HG03064 (cell line): Measurements from ENCODE around the gene BRF1.
A peak's percentile ranks its signal among the peaks of the same experiment; 100 is the strongest.

Experiments used
- ATAC-seq: cut with Tn5 transposase; IDR thresholded peaks from one replicate; pipeline ENCODE4 v1.9.1; 2021; ENCODE audit warnings: low read depth; ENCODE audit not compliant: unreplicated experiment

Gene BRF1

GRCh38 chr14:105271224-105271890, 29.4 kb downstream of the BRF1 start:
- no peak for ATAC-seq

GRCh38 chr14:105269405-105269804, 31.4 kb downstream of the BRF1 start:
- ATAC-seq, result no peak

GRCh38 chr14:105268736-105269354, 32.0 kb downstream of the BRF1 start:
- ATAC-seq, result no peak

GRCh38 chr14:105267820-105268548, 32.8 kb downstream of the BRF1 start:
- no peak for ATAC-seq

- no peak for ATAC-seq
These were observed 39.0 kb downstream of the BRF1 start for GRCh38 chr14:105261781-105262180.

GRCh38 chr14:105260959-105261358, 39.8 kb downstream of the BRF1 start:
- ATAC-seq, result no peak

GRCh38 chr14:105258846-105259245, 42.0 kb downstream of the BRF1 start:
- ATAC-seq, result no peak

GRCh38 chr14:105257464-105257863, 43.3 kb downstream of the BRF1 start:
- ATAC-seq, result no peak

- no peak for ATAC-seq
These were observed 44.4 kb downstream of the BRF1 start for GRCh38 chr14:105256292-105256960.

GRCh38 chr14:105255021-105255507, 45.7 kb downstream of the BRF1 start:
- ATAC-seq, result no peak

GRCh38 chr14:105253329-105253682, 47.5 kb downstream of the BRF1 start:
- ATAC-seq, result no peak

GRCh38 chr14:105252552-105253328, 48.1 kb downstream of the BRF1 start:
- no peak for ATAC-seq

- no peak for ATAC-seq
These were observed 48.9 kb downstream of the BRF1 start for GRCh38 chr14:105251920-105252319.

- ATAC-seq, result no peak
These were observed 49.8 kb downstream of the BRF1 start for GRCh38 chr14:105250986-105251385.

GRCh38 chr14:105250008-105250366, 50.8 kb downstream of the BRF1 start:
- ATAC-seq, result no peak

- ATAC-seq, result no peak
These were observed 51.4 kb downstream of the BRF1 start for GRCh38 chr14:105249182-105250007.

GRCh38 chr14:105248368-105249181, 52.2 kb downstream of the BRF1 start, which contains the start of gene BTBD6:
Gene BTBD6, plus strand, starts transcription at chr14:105248533. Its CDS starts 179 bp downstream, at chr14:105248712.
- ATAC-seq, result peak; percentile 88

- ATAC-seq, result no peak
These were observed 53.0 kb downstream of the BRF1 start for GRCh38 chr14:105247715-105248367.
